Ovary (tissue), 3 donors: ENCODE data around the gene CELF4.

Source experiments
- EP300 ChIP-seq: sonication (generic); formaldehyde crosslinking; IDR thresholded peaks from one replicate; pipeline ENCODE4 v1.6.1; 2017; ENCODE audit warnings: antibody characterized with exemption
- POLR2A ChIP-seq: fragments of 450-650 bp; IDR thresholded peaks from one replicate; pipeline ENCODE4 v1.6.1; 2017; ENCODE audit warnings: antibody characterized with exemption, mild to moderate bottlenecking, moderate library complexity
- TF ChIP-seq, protein P1 (sequence below), 3 donors: fragments of 450-650 bp in 2 of 3; fragments of 200-600 bp in 1 of 3; IDR thresholded peaks; one replicate each; pipeline versions ENCODE4 v1.5.1 to v1.8.0; 2016 to 2022; ENCODE audit warnings: antibody characterized with exemption in 3 of 3, mild to moderate bottlenecking in 1 of 3
- donor health status: DM: no; HTN: no; CAD: no.

DNA sequence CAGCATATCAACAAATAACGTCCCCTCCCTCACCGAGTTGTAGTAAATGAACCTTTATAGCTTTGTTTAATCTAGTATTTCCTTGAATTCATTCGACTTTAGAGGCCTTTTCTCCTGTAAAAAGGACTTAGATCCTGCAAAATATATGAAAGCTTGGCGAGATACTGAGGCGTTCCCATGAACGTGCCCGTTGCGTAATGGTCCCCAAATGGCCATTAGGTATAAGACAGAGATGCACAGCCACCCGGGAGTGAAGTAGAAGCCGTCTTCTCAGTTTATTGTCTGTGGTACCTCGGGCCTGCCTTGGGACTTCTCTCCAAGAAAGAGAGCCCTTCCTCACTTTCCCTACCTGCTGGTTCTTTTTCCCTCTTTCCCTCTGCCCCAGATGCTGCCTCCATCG, 310.6 kb downstream of the CELF4 start:
- TF ChIP-seq, protein P1, sequence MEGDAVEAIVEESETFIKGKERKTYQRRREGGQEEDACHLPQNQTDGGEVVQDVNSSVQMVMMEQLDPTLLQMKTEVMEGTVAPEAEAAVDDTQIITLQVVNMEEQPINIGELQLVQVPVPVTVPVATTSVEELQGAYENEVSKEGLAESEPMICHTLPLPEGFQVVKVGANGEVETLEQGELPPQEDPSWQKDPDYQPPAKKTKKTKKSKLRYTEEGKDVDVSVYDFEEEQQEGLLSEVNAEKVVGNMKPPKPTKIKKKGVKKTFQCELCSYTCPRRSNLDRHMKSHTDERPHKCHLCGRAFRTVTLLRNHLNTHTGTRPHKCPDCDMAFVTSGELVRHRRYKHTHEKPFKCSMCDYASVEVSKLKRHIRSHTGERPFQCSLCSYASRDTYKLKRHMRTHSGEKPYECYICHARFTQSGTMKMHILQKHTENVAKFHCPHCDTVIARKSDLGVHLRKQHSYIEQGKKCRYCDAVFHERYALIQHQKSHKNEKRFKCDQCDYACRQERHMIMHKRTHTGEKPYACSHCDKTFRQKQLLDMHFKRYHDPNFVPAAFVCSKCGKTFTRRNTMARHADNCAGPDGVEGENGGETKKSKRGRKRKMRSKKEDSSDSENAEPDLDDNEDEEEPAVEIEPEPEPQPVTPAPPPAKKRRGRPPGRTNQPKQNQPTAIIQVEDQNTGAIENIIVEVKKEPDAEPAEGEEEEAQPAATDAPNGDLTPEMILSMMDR (IDR thresholded peaks at IDR 0.05) = no peak
- no peak for TF ChIP-seq POLR2A
- TF ChIP-seq EP300 = no peak
